Pulmonary artery endothelial cell (primary cell): ENCODE data around the gene FAM25C. TPM values are rescaled to one million over a fixed set of nuclear protein-coding genes. Genes with fewer than 3 reads are reported as not detected.
"Not testable (repeated sequence)": the region's sequence is repeated elsewhere in the genome, so short reads cannot be mapped to it uniquely, and the experiment has no call there.

Experiments
- DNase-seq: peaks from one replicate; pipeline ENCODE4 v3.0.0-alpha.2; 2011; ENCODE audit warnings: low read depth, low spot score
- total RNA-seq: library from RNA; depleted of rRNA; stranded (reverse); fragments of >200 nt; gene quantifications from 2 replicates; pipeline ENCODE4 v1.2.3, GENCODE V29; 2014

Gene FAM25C
- total RNA-seq = not detected in 2 replicates

GRCh38 chr10:47999691-48000090, at the start of gene FAM25C:
Gene FAM25C, minus strand, starts transcription at chr10:47999791. Its CDS starts 26 bp downstream, at chr10:47999765.
- DNase-seq = not testable (repeated sequence)

GRCh38 chr10:48044557-48044956, 45.0 kb upstream of the FAM25C start:
- DNase-seq = not testable (repeated sequence)

- DNase-seq = not testable (repeated sequence)
These were observed 31.8 kb upstream of the FAM25C start for GRCh38 chr10:48031390-48031789.

- not testable (repeated sequence) for DNase-seq
These were observed 2.7 kb upstream of the FAM25C start for GRCh38 chr10:48002306-48002705.

- DNase-seq = not testable (repeated sequence)
These were observed 5.5 kb downstream of the FAM25C start for GRCh38 chr10:47994045-47994444.

GRCh38 chr10:47992560-47992959, 7.0 kb downstream of the FAM25C start:
- not testable (repeated sequence) for DNase-seq

GRCh38 chr10:47991706-47992105, 7.9 kb downstream of the FAM25C start:
- not testable (repeated sequence) for DNase-seq

GRCh38 chr10:47990097-47990496, 9.5 kb downstream of the FAM25C start:
- not testable (repeated sequence) for DNase-seq

GRCh38 chr10:47989542-47989950, 10.0 kb downstream of the FAM25C start:
- not testable (repeated sequence) for DNase-seq

- not testable (repeated sequence) for DNase-seq
These were observed 10.7 kb downstream of the FAM25C start for GRCh38 chr10:47988718-47989541.

GRCh38 chr10:47987952-47988351, 11.6 kb downstream of the FAM25C start:
- DNase-seq = not testable (repeated sequence)

GRCh38 chr10:47986413-47987230, 13.0 kb downstream of the FAM25C start:
- DNase-seq = not testable (repeated sequence)

- not testable (repeated sequence) for DNase-seq
These were observed 24.2 kb downstream of the FAM25C start for GRCh38 chr10:47975409-47975808.

GRCh38 chr10:47973131-47973530, 26.5 kb downstream of the FAM25C start:
- not testable (repeated sequence) for DNase-seq

GRCh38 chr10:47972077-47972476, 27.5 kb downstream of the FAM25C start:
- DNase-seq = not testable (repeated sequence)

GRCh38 chr10:47971598-47971997, 28.0 kb downstream of the FAM25C start:
- not testable (repeated sequence) for DNase-seq

- not testable (repeated sequence) for DNase-seq
These were observed 29.5 kb downstream of the FAM25C start for GRCh38 chr10:47970047-47970446.

- not testable (repeated sequence) for DNase-seq
These were observed 30.6 kb downstream of the FAM25C start for GRCh38 chr10:47968988-47969387.

GRCh38 chr10:47964280-47965063, 35.1 kb downstream of the FAM25C start:
- DNase-seq = not testable (repeated sequence)

- DNase-seq = not testable (repeated sequence)
These were observed 36.8 kb downstream of the FAM25C start for GRCh38 chr10:47962785-47963184.

GRCh38 chr10:47960699-47961098, 38.9 kb downstream of the FAM25C start:
- DNase-seq = not testable (repeated sequence)
